ENCODE results near the gene EEF1AKMT1.

- TF ChIP-seq ZFP3 (CRISPR knock-in tag; IDR thresholded peaks at IDR 0.05) (no peak), POU6F1 (CRISPR knock-in tag; IDR thresholded peaks at IDR 0.05; ENCODE audit: borderline replicate concordance, low read depth) (no peak), SNAI2 (CRISPR knock-in tag; IDR thresholded peaks at IDR 0.05) (no peak), CREB5 (CRISPR knock-in tag; IDR thresholded peaks at IDR 0.05; ENCODE audit: low read depth) (no peak), ZNF70 (CRISPR knock-in tag; IDR thresholded peaks at IDR 0.05) (no peak), ZNF565 (CRISPR knock-in tag; conservative IDR thresholded peaks at IDR 0.05; ENCODE audit: low read depth) (no peak), OSR1 (CRISPR knock-in tag; IDR thresholded peaks at IDR 0.05) (no peak), TCF4 (CRISPR knock-in tag; IDR thresholded peaks at IDR 0.05; ENCODE audit: borderline replicate concordance) (no peak), TSHZ2 (CRISPR knock-in tag; IDR thresholded peaks at IDR 0.05) (no peak), ZNF8 (CRISPR knock-in tag; IDR thresholded peaks at IDR 0.05) (no peak), ZC3H10 (CRISPR knock-in tag; IDR thresholded peaks at IDR 0.05) (no peak), GLIS3 (CRISPR knock-in tag; IDR thresholded peaks at IDR 0.05) (no peak), ZFP30 (CRISPR knock-in tag; IDR thresholded peaks at IDR 0.05) (no peak)
- TF ChIP-seq, protein P1, sequence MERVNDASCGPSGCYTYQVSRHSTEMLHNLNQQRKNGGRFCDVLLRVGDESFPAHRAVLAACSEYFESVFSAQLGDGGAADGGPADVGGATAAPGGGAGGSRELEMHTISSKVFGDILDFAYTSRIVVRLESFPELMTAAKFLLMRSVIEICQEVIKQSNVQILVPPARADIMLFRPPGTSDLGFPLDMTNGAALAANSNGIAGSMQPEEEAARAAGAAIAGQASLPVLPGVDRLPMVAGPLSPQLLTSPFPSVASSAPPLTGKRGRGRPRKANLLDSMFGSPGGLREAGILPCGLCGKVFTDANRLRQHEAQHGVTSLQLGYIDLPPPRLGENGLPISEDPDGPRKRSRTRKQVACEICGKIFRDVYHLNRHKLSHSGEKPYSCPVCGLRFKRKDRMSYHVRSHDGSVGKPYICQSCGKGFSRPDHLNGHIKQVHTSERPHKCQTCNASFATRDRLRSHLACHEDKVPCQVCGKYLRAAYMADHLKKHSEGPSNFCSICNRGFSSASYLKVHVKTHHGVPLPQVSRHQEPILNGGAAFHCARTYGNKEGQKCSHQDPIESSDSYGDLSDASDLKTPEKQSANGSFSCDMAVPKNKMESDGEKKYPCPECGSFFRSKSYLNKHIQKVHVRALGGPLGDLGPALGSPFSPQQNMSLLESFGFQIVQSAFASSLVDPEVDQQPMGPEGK (CRISPR knock-in tag; IDR thresholded peaks at IDR 0.05; ENCODE audit: borderline replicate concordance), result no peak
Observed at GRCh38 chr13:20822406-20822805, 48.6 kb upstream of the EEF1AKMT1 start.

Data from SK-N-SH treated with all-trans-retinoic acid at 6 μM for 48 hours (cell line).